Osteocyte (in vitro differentiated cells): Measurements from ENCODE around the gene MLC1. TPM values are rescaled to one million over a fixed set of nuclear protein-coding genes. Genes with fewer than 3 reads are reported as not detected.

Experiments
- DNase-seq: peaks from one replicate; pipeline ENCODE4 v3.0.0; 2021; ENCODE audit warnings: mixed read lengths; ENCODE audit not compliant: unreplicated experiment; ENCODE audit errors: extremely low spot score
- H3K27ac Mint-ChIP-seq: one replicate; pipeline ENCODE4 v1.8.0; 2021; ENCODE audit warnings: mild to moderate bottlenecking, mixed read lengths; ENCODE audit not compliant: unreplicated experiment
- H3K27me3 Mint-ChIP-seq: one replicate; pipeline ENCODE4 v1.8.0; 2021; ENCODE audit warnings: mixed read lengths; ENCODE audit not compliant: unreplicated experiment
- H3K36me3 Mint-ChIP-seq: one replicate; pipeline ENCODE4 v1.8.0; 2021; ENCODE audit warnings: mixed read lengths; ENCODE audit not compliant: unreplicated experiment
- H3K4me1 Mint-ChIP-seq: one replicate; pipeline ENCODE4 v1.8.0; 2021; ENCODE audit warnings: mixed read lengths; ENCODE audit not compliant: unreplicated experiment
- H3K4me3 Mint-ChIP-seq: one replicate; pipeline ENCODE4 v1.8.0; 2021; ENCODE audit warnings: mild to moderate bottlenecking, moderate library complexity, mixed read lengths; ENCODE audit not compliant: unreplicated experiment
- H3K9me3 Mint-ChIP-seq: one replicate; pipeline ENCODE4 v1.8.0; 2021; ENCODE audit warnings: mixed read lengths; ENCODE audit not compliant: unreplicated experiment
- total RNA-seq: library from RNA; stranded (reverse); gene quantifications from 2 replicates; pipeline ENCODE4 v1.2.1, GENCODE V29; 2021
- TF ChIP-seq, protein P1 (sequence below): fragments of 200-600 bp; sonication (generic); IDR thresholded peaks from 2 replicates; pipeline ENCODE4 v1.5.0; 2021; ENCODE audit warnings: antibody characterized with exemption, mild to moderate bottlenecking, moderate library complexity

The MLC1 gene
- total RNA-seq, 1 donor from 2014 or later = not detected

DNA sequence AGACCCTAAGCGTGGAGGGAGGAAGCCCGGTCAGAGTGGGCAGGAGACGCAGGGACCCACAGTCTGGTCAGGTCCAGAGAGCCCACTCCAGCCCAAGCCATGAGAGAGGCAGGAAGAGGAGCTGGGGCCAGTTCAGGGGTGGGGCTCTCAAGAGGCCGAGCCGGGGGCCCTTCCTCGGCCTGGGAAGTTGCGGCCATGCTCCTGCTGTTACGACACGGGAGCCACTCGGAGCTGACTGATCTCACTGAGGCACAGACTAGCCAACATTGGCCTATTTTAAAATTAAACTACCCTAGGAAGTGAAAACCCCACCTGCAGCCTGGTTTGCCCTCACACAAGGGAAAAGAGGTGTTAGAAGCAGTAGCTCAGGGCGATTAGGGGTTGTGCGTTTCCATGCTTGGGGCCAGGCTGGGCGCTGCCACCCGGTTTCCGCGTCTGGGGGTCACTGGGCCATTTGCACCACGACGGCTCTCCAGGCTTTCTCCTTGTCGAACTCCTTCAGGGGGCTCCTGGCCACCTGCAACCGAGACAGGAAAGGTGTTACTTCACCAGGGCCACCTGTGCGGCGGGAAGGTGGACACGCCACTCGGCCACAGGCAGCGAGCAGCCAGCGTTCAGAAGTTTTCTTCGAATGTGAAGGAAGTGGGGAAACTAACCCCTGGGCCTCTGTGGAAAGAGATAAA is 23.9 kb downstream of the MLC1 start:
- Mint-ChIP-seq H3K27ac (no peak overlapping the region), H3K4me1 (peaks cover 12% of the 10 kb centered on the region), H3K36me3 (no peaks in the 10 kb centered on the region), H3K9me3 (no peaks in the 10 kb centered on the region), H3K4me3 (no peak overlapping the region), H3K27me3 (peaks cover 10% of the 10 kb centered on the region)
- DNase-seq = no peak
- TF ChIP-seq, protein P1, sequence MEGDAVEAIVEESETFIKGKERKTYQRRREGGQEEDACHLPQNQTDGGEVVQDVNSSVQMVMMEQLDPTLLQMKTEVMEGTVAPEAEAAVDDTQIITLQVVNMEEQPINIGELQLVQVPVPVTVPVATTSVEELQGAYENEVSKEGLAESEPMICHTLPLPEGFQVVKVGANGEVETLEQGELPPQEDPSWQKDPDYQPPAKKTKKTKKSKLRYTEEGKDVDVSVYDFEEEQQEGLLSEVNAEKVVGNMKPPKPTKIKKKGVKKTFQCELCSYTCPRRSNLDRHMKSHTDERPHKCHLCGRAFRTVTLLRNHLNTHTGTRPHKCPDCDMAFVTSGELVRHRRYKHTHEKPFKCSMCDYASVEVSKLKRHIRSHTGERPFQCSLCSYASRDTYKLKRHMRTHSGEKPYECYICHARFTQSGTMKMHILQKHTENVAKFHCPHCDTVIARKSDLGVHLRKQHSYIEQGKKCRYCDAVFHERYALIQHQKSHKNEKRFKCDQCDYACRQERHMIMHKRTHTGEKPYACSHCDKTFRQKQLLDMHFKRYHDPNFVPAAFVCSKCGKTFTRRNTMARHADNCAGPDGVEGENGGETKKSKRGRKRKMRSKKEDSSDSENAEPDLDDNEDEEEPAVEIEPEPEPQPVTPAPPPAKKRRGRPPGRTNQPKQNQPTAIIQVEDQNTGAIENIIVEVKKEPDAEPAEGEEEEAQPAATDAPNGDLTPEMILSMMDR = no peak

DNA sequence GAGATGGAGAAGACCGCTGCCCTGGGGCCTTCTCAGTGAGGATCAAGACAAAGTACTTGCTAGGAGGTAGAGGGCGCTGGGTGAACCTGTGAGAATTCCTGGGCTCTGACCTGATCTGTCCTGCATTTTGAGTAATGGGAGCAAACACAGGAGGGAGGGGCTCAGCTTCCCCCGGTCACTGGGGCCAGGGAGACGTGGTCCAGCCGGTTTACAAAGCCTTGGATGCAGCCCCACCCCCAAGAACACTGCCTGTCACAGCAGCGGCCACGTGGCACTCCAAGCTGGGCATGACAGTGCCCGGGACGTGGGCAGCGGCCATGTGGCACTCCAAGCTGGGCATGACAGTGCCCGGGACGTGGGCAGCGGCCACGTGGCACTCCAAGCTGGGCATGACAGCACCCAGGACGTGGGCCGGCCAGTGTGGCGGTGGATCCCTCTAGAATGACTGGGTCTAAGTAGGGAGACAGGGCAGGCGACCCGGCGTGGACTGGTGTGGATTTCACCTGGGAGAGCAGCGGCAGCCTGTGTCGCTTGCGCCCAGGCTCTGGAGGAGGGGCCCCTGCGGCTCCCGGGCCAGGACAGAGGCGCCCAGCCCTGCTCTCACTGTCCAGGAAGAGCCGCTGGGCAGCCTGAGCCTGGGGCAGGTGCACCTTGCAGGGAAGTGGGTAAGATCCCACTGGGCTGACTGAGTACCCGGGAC is 24.6 kb downstream of the MLC1 start:
- peaks cover 12% of the 10 kb centered on the region for H3K4me1 Mint-ChIP-seq
- TF ChIP-seq, protein P1 = no peak
- H3K27ac Mint-ChIP-seq = no peak overlapping the region
- H3K9me3 Mint-ChIP-seq = no peaks in the 10 kb centered on the region
- H3K36me3 Mint-ChIP-seq = no peaks in the 10 kb centered on the region
- no peak overlapping the region for H3K4me3 Mint-ChIP-seq
- DNase-seq = no peak
- H3K27me3 Mint-ChIP-seq = peaks cover 7% of the 10 kb centered on the region

DNA sequence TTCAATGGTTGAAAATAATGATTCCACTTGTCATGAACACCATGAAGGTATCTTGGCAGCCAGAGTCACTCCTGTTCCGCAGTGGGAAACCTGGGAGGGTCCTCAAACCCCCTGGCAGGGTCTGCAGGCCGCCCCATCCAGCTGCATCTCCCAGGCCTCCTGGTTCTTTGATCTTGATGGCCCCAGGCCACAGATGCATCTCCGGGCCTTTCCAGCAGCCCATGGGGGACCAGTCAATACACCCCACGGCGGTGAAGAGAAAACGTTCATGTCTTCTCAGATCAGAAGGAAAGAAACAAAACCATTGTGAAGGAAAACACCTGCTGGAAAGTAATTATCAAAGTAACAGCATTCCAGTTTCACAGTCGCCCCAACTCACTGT is 25.4 kb downstream of the MLC1 start:
- no peak for DNase-seq
- Mint-ChIP-seq H3K36me3 (no peaks in the 10 kb centered on the region), H3K27ac (no peak overlapping the region), H3K4me1 (peaks cover 16% of the 10 kb centered on the region), H3K4me3 (peak overlapping the region; percentile 50), H3K9me3 (no peaks in the 10 kb centered on the region), H3K27me3 (peaks cover 5% of the 10 kb centered on the region)
- TF ChIP-seq, protein P1 = no peak

DNA sequence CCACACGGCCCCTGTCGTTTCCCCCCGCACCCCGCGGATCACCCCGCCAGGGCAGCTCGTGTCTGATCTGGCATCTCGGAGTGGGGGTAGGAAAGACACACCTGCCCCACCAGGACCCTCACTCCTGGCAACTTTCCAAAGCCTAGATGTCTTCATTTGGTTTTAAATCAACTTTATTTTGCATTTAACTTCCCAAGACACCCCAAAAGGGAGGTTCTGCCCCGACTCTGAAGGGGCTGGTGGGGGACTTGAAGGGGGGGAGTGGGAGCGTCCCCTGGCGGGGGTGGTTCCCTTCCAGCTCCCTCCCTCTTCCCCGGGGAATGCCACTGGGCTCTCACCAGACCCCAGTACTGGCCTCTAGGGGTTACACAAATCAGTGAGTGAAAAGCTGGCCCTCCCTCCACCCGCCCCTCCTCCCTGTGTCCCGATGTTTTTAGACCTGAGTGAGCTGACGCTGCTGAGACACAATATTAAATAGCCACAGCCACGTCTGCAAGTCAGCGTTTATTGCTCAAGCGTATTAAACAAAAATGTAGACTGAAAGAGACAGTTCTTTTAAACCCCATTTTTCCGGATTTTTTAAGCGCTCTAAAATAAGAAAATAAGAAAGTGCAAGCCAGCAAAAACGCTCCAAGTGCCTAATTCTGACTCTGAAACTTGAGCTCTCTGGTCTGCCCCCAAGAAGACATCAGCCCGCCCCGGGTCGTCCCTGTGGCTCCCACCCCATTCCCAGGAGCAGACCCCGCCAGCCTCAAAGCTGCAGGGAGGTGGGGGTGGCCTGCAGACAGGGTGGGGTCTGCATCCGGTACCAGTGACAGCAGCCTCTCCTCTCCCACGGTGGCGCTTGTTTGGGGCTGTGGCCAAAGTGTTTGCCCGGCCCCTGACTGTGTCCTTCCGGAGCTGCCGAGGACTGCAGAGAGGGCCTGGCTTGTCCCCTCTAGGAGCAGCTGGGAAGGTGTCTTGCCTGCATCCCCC is 26.0 kb downstream of the MLC1 start:
- Mint-ChIP-seq H3K4me3 (peak overlapping the region; percentile 50), H3K36me3 (no peaks in the 10 kb centered on the region), H3K4me1 (peaks cover 18% of the 10 kb centered on the region), H3K27me3 (peaks cover 2% of the 10 kb centered on the region), H3K9me3 (no peaks in the 10 kb centered on the region), H3K27ac (peak overlapping the region; percentile 21)
- DNase-seq = no peak
- TF ChIP-seq, protein P1 = peak; percentile 29
